CD4-positive, alpha-beta T cell treated with Interferon alpha-2 for 1 hour (primary cell): Measurements from ENCODE around the gene CR1.
"Not testable (repeated sequence)": the region's sequence is repeated elsewhere in the genome, so short reads cannot be mapped to it uniquely, and the experiment has no call there.

Source experiments
- DNase-seq, 2 donors: peaks; one replicate each; pipeline ENCODE4 v3.0.0-alpha.2; 2020 to 2022

CR1 gene

GRCh38 chr1:207680590-207681388 lies 184.8 kb downstream of the CR1 start:
- DNase-seq = not testable (repeated sequence)

DNA sequence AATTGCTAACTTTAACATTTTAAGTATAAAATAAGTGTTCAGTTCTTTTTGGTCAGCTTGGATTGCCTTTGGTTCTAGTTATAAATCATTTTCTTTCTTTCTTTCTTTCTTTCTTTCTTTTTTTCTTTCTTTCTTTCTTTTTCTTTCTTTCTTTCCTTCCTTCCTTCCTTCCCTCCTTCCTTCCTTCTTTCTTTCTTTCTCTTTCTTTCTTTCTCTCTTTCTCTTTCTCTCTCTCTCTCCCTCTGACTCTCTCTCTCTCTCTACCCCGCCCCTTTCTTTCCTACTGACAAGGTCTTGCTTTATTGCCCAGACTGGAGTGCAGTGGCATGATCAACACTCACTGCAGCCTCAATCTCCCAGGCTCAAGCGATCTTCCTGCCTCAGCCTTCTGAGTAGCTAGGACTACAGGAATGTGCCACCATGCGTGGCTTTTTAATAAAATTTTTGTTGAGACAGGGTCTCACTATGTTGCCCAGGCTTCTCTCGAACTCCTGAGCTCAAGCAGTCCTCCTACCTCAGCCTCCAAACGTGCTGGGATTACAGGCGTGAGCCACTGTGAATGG lies 187.0 kb downstream of the CR1 start:
- DNase-seq = not testable (repeated sequence)

DNA sequence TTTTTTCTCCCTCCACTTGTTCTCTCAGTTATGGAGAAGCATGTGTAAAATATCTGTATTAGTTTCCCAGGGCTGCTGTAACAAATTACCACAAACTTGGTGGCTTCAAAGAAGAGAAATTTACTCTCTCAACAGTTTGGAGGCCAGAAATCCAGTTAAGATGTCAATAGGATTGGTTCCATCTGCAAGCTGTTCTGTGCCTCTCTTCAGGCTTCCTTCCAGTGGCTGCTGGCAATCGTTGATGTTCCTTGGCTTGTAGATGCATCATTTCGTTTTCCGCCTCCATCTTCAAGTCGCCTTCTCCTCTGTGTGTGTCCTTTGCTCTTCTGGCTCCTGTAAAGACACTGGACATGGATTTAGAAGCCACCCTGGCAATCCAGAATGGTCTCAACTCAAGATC lies 194.6 kb downstream of the CR1 start:
- DNase-seq = not testable (repeated sequence)

- no peak for DNase-seq
Measured at GRCh38 chr1:207691010-207691409, 195.1 kb downstream of the CR1 start.
